Mucosa of gallbladder (tissue), 1 donor: Measurements from ENCODE around the gene ACOX3. TPM values are rescaled to one million over a fixed set of nuclear protein-coding genes. Genes with fewer than 3 reads are reported as not detected.
"Not testable (repeated sequence)": the region's sequence is repeated elsewhere in the genome, so short reads cannot be mapped to it uniquely, and the experiment has no call there.

Experiments
- DNase-seq: peaks from one replicate; pipeline ENCODE4 v3.0.0-alpha.2; 2020; ENCODE audit warnings: low spot score
- total RNA-seq: library from RNA; stranded (reverse); gene quantifications from one replicate; pipeline ENCODE4 v1.2.1, GENCODE V29; 2021
- donor health status: DM: no; HTN: no; CAD: no.

The ACOX3 gene
- total RNA-seq, 1 donor from 2014 or later: 29.0 TPM

GRCh38 chr4:8387615-8388527, 52.7 kb downstream of the ACOX3 start:
- DNase-seq: no peak

GRCh38 chr4:8387194-8387593, 53.3 kb downstream of the ACOX3 start:
- no peak for DNase-seq

DNA sequence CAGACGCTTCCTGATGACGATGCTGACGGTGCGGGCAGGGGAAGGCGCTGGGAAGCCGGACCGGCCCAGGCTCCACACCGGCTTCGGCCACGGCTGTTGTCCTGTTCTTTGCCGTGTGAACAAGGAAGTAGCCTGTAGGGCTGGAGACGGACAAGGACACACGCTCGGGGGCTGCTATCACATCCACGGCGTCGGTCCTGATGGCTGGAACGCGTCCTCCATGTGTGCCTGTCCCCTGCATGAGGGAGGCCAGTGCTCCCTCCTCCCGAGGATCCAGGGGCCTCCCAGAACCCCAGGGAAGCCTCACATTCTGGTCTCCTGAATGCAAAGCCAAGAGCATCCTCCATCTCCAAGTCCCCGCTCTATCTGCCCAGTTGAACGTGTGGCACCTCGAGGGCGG, 53.8 kb downstream of the ACOX3 start:
- DNase-seq: no peak

DNA sequence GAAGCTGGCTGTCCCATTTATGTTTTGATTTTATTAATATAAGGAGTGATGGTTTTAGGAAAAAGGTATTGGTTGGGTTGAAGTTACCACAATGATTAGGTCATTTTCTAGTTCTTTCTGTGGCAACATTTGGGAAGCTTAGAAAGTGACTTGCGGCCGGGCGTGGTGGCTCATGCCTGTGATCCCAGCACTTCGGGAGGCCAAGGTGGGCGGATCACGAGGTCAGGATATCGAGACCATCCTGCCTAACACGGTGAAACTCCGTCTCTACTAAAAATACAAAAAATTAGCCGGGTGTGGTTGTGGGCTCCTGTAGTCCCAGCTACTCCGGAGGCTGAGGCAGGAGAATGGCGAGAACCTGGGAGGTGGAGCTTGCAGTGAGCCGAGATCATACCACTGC, 54.4 kb downstream of the ACOX3 start:
- not testable (repeated sequence) for DNase-seq

GRCh38 chr4:8385611-8386010, 54.9 kb downstream of the ACOX3 start:
- no peak for DNase-seq

GRCh38 chr4:8385106-8385505, 55.4 kb downstream of the ACOX3 start:
- no peak for DNase-seq

DNA sequence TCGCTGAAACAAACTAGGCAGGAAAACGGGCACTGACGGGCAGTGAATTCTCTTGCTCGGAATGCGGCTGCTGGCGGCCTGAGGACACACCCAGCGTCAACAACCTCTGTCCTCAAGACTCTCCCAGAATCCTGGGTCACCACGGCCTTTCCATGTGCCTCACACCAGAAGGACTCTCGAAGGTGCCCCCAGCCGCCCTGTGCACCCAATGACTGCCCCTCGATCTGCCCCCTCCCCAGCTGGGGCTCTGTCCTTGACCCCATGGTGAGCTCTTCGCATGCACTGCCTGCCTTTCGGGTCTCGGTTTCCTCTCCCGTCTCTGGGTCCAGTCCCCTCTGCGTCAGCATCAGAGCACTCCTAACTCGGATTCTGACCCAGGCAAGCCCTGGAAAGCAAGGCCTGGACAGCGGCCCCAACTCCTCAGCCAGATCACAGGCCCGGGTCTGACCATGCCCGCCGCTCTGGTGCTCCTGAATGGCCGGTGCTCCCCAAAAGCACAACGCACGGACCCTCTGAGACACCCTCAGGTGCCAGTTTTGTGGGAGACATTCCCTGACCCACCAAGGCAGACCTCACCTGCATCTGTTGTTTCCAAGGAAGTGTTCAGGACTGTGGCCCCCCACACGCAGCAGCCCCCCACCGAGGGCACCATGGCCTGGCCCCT, 56.0 kb downstream of the ACOX3 start:
- DNase-seq: no peak

DNA sequence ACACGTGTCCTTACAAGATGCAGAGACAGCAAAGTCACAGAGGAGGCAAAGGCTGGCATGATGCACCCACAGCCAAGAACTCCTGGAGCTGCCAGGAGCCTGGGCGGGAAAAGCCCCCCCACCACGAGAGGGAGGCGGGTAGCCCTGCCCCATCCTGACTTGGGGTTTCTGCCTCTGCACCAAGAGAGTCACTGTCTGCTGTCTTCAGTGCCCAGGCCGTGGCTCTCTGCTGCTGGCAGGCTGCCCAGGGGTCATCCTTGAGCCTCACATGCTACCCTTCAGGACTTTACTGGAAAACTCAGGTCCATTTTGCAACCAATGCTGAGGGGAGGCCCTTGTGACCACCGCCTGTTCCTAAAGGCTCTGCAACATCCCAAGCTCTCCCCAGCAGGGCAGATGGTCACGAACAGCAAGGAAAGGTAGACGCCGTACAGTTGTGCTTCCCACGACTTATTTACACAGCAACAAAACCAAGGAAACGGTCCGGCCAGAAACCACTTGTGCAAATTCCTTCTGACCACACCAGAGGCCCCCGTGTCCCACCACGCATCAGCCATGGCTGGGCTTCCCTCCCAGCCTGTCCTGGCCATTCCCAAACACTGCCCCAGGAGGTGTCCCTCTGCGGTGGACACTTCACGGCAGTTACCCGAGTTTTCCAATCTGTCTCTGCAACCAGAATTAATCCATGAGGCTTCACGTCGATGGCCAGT, 56.9 kb downstream of the ACOX3 start:
- no peak for DNase-seq

DNA sequence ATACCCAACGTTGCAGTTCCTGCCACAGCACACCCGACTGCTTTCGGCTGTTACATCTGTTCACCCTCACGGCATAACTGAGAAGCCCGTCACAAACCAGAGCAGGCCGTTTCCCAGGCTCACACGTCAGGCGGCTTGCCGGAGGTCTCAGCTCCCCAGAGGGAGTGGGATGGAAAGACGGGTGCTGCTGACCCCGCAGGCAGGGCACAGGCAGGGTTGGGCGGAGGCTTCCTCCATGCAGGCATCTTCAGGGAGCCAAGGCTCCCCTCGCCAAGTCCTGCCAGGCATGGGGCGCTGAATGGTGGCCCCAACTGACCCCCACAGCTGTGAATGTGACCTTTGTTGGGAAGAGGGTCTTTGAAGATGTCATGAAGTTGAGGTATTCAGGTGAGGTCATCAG, 57.5 kb downstream of the ACOX3 start:
- no peak for DNase-seq

DNA sequence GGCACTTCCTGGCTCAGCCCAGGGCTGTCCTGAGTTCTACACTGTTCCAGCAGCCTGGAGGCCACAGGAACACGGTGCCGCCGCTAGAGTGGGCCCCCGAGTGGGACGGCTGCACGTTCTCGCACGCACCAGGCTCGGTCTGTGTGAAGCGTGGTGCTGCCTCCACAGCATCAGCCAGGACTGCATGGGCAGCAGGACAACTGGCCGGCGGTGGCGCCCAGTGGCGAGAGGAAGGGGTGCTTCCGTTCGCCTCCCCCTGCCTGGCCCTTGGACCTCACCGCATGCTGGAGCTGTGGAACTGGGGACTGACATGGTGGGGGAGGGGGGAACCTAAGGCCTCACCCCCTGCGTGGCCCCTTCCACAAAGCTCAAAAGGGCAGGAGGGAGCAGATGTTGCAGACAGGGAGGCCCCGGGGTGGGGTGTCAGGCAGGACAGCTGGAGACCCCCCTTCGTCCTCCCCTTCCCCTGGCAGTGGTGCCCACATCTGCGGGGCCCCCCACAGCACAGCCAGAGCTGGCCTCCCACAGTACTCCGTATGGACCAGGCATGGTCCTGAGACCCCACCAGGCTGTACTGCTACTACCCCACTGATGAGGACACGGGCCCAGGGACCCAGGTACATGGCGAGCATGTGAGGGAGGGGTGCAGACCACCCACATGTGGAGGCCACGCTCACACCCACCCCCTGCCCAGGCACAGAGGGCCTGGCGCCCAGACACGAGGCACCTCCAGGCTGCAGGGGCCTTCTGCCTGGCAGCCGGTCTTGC, 58.5 kb downstream of the ACOX3 start:
- no peak for DNase-seq

DNA sequence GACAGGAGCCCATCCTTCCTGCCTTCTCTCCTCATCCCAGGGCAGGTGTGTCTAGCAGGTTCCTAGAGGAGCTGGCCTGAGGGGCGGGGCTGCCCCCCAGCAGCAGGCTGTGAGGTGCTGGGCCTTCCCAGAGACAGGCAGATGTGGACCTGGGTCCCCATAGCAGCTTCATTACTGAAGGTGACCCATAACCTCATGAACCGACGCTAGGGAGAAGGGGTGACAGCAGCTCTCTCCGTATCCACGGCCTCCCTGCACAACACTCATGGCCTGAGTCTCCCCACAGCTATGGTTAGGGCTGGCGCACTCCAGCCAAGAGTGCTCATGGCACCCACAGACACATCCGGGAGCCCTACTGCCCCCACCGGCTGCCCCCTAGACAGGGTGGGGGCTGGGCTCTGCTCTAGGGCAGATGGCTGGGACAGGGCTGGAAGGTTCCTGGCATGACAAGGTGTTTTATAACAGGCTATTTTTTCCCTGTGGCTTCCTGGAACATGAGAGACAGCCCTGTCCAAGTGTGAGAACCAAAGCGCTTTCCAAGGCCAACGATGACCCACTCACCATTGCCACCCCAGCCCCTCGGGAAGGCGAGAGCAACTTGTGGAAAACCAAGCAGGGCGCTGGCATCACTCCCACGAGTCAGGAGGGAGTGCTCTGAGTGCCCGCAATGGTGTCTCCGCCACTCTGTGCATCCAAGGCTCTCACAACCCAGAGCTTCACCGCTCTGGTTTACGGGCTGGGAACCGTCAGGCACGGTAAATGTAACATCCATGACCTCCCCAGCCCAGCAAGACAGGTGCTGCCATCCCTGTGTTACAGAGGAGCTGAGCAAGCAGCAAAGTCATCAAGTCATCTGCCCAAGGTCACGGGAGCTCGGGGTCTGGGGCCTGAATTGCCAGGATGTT, 59.8 kb downstream of the ACOX3 start:
- DNase-seq: no peak

DNA sequence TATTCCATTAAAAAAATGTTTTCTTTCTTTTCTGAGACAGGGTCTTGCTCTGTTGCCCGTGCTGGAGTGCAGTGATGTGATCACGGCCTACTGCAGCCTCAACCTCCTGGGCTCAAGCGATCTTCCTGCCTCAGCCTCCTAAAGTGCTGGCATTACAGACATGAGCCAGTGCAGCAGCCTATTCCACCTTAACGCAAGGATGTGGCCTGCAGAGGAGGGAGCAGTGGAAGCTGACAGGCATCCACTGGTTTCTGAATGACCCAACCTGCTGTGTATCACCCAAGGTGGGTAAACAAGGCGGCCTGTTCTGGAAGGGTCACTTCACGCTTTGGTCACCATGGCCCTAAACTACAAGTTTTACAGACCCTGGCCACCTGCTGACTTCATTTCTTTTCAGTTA, 60.8 kb downstream of the ACOX3 start:
- DNase-seq: no peak

DNA sequence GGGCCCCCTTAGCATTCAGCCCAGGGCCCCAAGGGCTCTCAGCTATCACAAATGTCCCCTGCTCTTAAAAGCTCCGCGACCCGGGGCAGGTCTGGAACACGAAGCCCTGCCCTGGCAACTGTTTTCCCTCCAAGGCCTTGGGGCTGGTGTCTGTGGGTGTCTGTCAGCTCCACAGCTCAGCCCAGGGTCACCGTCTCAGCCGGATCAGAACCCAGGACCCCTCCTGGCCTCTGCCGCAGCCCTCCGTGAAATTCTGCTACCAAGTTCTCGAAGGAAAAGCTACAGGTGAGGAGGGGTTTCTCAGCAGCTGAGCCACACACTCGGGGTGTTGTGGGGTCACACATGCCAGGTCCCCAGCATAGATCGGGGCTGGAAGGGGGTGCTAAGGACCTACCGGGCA, 61.2 kb downstream of the ACOX3 start:
- no peak for DNase-seq

- DNase-seq: no peak
Observed at GRCh38 chr4:8378776-8379175, 61.7 kb downstream of the ACOX3 start.

DNA sequence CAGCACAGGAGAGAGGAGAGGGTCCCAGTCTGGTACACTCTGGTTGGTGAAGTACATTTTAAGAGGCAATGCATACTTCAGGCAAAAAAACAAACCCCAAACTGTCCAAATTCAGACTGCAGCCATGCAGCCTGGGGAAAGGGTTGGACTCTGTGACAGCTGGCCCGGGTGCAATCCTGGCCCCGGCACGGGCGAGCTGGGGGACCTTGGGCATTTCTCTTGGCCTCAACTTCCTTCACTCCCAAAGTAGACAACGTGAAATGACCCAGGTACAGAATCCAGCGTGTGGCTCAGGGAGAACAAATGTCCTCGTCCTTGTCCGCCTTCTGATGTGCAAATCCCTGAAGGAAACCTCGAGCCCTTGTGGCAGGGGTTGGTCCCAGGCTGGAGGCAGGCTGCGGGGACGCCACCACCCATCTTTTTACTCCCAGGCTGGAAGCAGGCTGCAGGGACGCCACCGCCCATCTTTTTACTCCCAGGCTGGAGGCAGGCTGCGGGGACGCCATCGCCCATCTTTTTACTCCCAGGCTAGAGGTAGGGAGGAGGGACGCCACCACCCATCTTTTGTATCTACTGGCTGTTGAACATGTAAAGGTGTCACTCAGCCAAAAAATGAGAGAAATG, 62.3 kb downstream of the ACOX3 start:
- no peak for DNase-seq

DNA sequence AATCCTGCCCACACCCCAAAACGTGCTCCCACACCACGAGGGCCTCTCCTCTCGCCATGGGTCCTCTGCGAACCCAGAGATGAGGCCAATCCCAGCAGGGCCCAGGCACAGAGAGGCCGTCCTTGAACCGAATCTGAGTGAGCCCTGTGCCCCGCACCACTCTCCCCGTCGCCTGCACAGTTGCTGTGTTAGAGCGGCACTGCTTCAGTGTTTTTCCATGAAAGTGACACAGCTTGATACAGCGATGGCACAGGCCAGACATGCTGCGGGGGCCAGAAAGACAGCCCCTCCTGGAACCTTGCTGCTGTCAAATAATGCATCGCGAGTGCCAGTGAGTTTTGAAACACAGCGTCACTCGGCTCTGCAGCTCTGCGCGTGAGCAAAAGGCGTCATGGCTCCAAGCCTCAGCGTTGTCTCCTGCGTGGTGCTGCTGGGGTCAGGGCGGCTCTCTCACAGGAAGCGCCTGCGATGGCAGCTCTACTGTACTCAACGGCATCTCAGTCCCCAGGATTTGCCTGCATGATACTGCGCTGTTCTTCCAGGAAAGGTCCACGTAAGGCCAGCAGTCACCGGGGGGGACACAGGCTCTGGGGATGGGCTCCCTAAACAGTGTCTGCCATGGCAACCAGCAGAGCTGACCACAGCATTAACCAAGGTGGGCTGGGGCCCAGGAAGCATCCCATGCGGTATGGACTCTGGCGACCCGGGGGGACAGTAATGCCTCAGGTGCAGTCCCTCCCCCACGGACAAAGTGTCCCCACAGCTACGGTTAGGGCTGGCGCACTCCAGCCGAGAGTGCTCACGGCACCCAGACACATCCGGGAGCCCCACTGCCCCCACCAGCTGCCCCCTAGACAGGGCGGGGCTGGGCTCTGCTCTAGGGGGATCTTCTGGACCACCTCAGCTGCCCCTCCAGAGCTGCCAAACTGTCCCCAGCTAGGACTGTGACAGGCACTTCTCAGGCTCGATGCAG, 63.1 kb downstream of the ACOX3 start:
- no peak for DNase-seq

DNA sequence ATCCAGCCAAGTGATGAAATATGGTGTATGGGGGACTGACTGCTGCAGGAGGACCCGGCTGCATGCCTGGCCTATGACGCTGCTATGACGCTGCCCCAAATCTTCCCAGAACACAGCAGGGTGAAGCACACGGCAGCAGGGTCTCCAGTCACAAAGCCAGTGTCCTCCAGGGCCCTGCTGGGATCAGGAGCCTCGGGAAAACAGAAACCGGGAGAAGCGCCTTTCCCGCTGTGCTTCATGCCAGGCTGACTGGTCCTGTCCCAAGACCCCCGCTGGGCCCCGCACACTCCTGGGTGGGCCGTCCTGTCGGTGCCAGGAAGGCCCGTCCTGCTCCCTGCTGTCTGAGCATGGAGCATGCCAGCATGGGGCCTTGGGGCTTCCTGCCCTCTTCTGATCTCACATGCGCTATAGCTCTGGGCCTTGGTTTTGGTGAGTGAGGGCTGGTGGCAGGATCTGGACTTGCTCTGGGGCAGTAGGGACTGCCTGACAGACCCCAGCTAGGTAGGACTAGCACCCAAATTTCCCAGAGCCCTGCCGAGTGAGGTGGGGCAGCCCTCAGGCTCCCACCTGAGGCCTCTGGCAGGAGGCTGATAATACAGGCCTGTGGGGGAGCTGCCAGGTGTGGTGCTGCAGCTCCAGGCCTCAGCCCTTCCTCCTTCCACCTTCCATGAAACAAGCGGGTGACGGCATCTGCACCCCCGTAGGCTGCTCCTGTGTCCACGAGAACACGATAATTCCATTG, 64.0 kb downstream of the ACOX3 start:
- DNase-seq: no peak
